ENCODE results near the gene PAPOLA.
A peak's percentile ranks its signal among the peaks of the same experiment; 100 is the strongest.

The PAPOLA gene

GRCh38 chr14:96511146-96511545, 9.0 kb downstream of the PAPOLA start:
- Mint-ChIP-seq H3K9me3 (no peaks in the 10 kb centered on the region), H3K4me3 (peak overlapping the region in 1 of 2 donors; percentile 55), H3K4me1 (ENCODE audit: low read depth in 2 of 2) (peaks cover 46 to 79% of the 10 kb centered on the region in 2 donors), H3K27me3 (no peaks in the 10 kb centered on the region), H3K36me3 (ENCODE audit: insufficient read depth) (peaks cover 8% of the 10 kb centered on the region), H3K27ac (peak overlapping the region in 1 of 2 donors; percentile 77)
- DNase-seq (no peak), ATAC-seq (replicated peaks) (no peak)

- no peak for DNase-seq
- Mint-ChIP-seq H3K9me3 (no peaks in the 10 kb centered on the region), H3K27ac (no peak overlapping the region), H3K27me3 (no peaks in the 10 kb centered on the region), H3K4me1 (ENCODE audit: low read depth in 2 of 2) (peaks cover 43 to 81% of the 10 kb centered on the region in 2 donors), H3K36me3 (ENCODE audit: insufficient read depth) (peaks cover 8% of the 10 kb centered on the region), H3K4me3 (peak overlapping the region in 1 of 2 donors; percentile 55)
- no peak for ATAC-seq (replicated peaks)
Observed at GRCh38 chr14:96511667-96512066, 9.5 kb downstream of the PAPOLA start.

DNA sequence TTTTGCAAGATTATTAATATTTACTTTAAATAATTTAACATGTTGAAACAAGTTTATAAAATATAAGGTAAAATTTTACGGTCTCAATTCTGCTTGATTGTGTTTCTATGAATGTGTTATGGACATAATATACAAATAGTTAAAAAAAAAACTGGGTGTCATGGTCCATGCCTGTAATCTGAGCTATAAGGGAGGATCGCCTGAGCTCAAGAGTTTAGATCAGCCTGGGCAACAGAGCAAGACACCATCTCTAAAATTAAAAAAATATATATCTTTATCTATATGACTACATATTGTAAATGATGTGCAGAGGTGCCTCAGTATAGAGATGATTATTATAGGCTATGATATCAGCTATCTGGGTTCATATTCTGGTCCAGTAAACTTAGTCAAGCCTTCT, 9.9 kb downstream of the PAPOLA start:
- no peak overlapping the region for H3K4me3 Mint-ChIP-seq
- no peaks in the 10 kb centered on the region for H3K27me3 Mint-ChIP-seq
- H3K4me1 Mint-ChIP-seq (ENCODE audit: low read depth in 2 of 2): peaks cover 43 to 85% of the 10 kb centered on the region in 2 donors
- no peak overlapping the region for H3K27ac Mint-ChIP-seq
- no peaks in the 10 kb centered on the region for H3K9me3 Mint-ChIP-seq
- DNase-seq (no peak), ATAC-seq (replicated peaks) (no peak)
- peaks cover 10% of the 10 kb centered on the region for H3K36me3 Mint-ChIP-seq (ENCODE audit: insufficient read depth)

GRCh38 chr14:96512602-96513397, 10.6 kb downstream of the PAPOLA start:
- H3K27me3 Mint-ChIP-seq: no peaks in the 10 kb centered on the region
- DNase-seq: no peak
- ATAC-seq (replicated peaks): no peak
- H3K4me3 Mint-ChIP-seq: peak overlapping the region in 1 of 2 donors; percentile 52
- H3K4me1 Mint-ChIP-seq (ENCODE audit: low read depth in 2 of 2): peaks cover 44 to 86% of the 10 kb centered on the region in 2 donors
- peaks cover 6% of the 10 kb centered on the region for H3K36me3 Mint-ChIP-seq (ENCODE audit: insufficient read depth)
- H3K9me3 Mint-ChIP-seq: no peaks in the 10 kb centered on the region
- no peak overlapping the region for H3K27ac Mint-ChIP-seq

- Mint-ChIP-seq H3K4me1 (ENCODE audit: low read depth in 2 of 2) (peaks cover 33 to 71% of the 10 kb centered on the region in 2 donors), H3K36me3 (ENCODE audit: insufficient read depth) (peaks cover 10% of the 10 kb centered on the region), H3K27ac (peak overlapping the region in 1 of 2 donors; percentile 32), H3K9me3 (no peaks in the 10 kb centered on the region), H3K4me3 (peak overlapping the region in 1 of 2 donors; percentile 3), H3K27me3 (no peaks in the 10 kb centered on the region)
- ATAC-seq (replicated peaks) (no peak), DNase-seq (no peak)
Observed at GRCh38 chr14:96514694-96515093, 12.5 kb downstream of the PAPOLA start.

GRCh38 chr14:96515731-96516130, 13.5 kb downstream of the PAPOLA start:
- Mint-ChIP-seq H3K4me3 (no peak overlapping the region), H3K4me1 (ENCODE audit: low read depth in 2 of 2) (peaks cover 29 to 67% of the 10 kb centered on the region in 2 donors), H3K9me3 (no peaks in the 10 kb centered on the region), H3K27me3 (no peaks in the 10 kb centered on the region), H3K36me3 (ENCODE audit: insufficient read depth) (peaks cover 18% of the 10 kb centered on the region), H3K27ac (peak overlapping the region in 1 of 2 donors; percentile 7)
- DNase-seq (no peak), ATAC-seq (replicated peaks) (no peak)

DNA sequence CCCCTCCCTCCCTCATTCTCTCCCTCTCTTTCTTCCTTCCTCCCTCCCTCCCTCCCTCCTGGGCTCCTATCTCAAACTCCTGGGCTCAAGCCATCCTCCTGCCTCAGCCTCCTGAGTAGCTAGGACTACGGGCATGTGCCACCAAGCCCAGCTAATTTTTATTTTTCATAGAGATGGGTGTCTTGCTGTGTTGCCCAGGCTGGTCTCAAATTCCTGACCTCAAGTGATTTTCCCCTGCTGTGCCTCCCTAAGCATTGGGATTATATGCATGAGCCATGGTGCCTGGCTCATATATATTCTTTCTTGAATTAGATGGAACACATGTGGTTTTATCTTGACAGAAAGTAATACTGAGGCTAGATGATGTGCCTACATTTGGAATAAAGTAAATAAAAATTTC, 14.2 kb downstream of the PAPOLA start:
- H3K36me3 Mint-ChIP-seq (ENCODE audit: insufficient read depth): peaks cover 22% of the 10 kb centered on the region
- H3K9me3 Mint-ChIP-seq: no peaks in the 10 kb centered on the region
- ATAC-seq (replicated peaks) (no peak), DNase-seq (no peak)
- no peaks in the 10 kb centered on the region for H3K27me3 Mint-ChIP-seq
- peak overlapping the region in 1 of 2 donors; percentile 47 for H3K4me3 Mint-ChIP-seq
- H3K27ac Mint-ChIP-seq: no peak overlapping the region
- peaks cover 29 to 62% of the 10 kb centered on the region in 2 donors for H3K4me1 Mint-ChIP-seq (ENCODE audit: low read depth in 2 of 2)

DNA sequence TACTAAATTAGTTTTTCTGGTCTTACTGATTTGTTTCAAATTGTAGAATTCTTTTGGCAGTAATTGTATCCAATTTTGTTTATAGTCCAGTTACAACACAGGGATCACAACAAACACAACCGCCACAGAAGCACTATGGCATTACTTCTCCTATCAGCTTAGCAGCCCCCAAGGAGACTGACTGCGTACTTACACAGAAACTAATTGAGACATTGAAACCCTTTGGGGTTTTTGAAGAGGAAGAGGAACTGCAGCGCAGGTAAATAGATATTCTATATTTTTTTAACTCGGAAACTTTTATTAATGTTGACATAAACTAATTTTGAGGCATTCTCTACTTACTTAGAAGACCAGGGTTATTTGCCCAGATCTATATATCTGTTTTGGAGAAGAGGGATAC, 17.8 kb downstream of the PAPOLA start:
- no peak for DNase-seq
- no peak for ATAC-seq (replicated peaks)
- Mint-ChIP-seq H3K36me3 (ENCODE audit: insufficient read depth) (peaks cover 48% of the 10 kb centered on the region), H3K4me1 (ENCODE audit: low read depth in 2 of 2) (peaks cover 11 to 32% of the 10 kb centered on the region in 2 donors), H3K27ac (peak overlapping the region in 1 of 2 donors; percentile 15), H3K4me3 (no peak overlapping the region), H3K27me3 (no peaks in the 10 kb centered on the region), H3K9me3 (no peaks in the 10 kb centered on the region)

GRCh38 chr14:96525452-96525851, 23.3 kb downstream of the PAPOLA start:
- Mint-ChIP-seq H3K27me3 (no peaks in the 10 kb centered on the region), H3K36me3 (ENCODE audit: insufficient read depth) (peaks cover 82% of the 10 kb centered on the region), H3K27ac (no peak overlapping the region), H3K4me3 (no peak overlapping the region), H3K4me1 (ENCODE audit: low read depth in 2 of 2) (peaks cover 1 to 13% of the 10 kb centered on the region in 2 donors), H3K9me3 (no peaks in the 10 kb centered on the region)
- DNase-seq: no peak
- ATAC-seq (replicated peaks): no peak

GRCh38 chr14:96532632-96533031, 30.4 kb downstream of the PAPOLA start:
- peaks cover 0 to under 1% of the 10 kb centered on the region in 2 donors for H3K4me1 Mint-ChIP-seq (ENCODE audit: low read depth in 2 of 2)
- H3K27me3 Mint-ChIP-seq: no peaks in the 10 kb centered on the region
- ATAC-seq (replicated peaks) (no peak), DNase-seq (no peak)
- H3K36me3 Mint-ChIP-seq (ENCODE audit: insufficient read depth): peaks cover 65% of the 10 kb centered on the region
- no peak overlapping the region for H3K27ac Mint-ChIP-seq
- no peaks in the 10 kb centered on the region for H3K9me3 Mint-ChIP-seq
- H3K4me3 Mint-ChIP-seq: no peak overlapping the region

GRCh38 chr14:96536807-96537206, 34.6 kb downstream of the PAPOLA start:
- Mint-ChIP-seq H3K27me3 (no peaks in the 10 kb centered on the region), H3K36me3 (ENCODE audit: insufficient read depth) (peaks cover 40% of the 10 kb centered on the region), H3K4me1 (ENCODE audit: low read depth in 2 of 2) (peaks cover 0 to 9% of the 10 kb centered on the region in 2 donors), H3K9me3 (no peaks in the 10 kb centered on the region), H3K27ac (no peak overlapping the region), H3K4me3 (no peak overlapping the region)
- ATAC-seq (replicated peaks) (no peak), DNase-seq (no peak)

DNA sequence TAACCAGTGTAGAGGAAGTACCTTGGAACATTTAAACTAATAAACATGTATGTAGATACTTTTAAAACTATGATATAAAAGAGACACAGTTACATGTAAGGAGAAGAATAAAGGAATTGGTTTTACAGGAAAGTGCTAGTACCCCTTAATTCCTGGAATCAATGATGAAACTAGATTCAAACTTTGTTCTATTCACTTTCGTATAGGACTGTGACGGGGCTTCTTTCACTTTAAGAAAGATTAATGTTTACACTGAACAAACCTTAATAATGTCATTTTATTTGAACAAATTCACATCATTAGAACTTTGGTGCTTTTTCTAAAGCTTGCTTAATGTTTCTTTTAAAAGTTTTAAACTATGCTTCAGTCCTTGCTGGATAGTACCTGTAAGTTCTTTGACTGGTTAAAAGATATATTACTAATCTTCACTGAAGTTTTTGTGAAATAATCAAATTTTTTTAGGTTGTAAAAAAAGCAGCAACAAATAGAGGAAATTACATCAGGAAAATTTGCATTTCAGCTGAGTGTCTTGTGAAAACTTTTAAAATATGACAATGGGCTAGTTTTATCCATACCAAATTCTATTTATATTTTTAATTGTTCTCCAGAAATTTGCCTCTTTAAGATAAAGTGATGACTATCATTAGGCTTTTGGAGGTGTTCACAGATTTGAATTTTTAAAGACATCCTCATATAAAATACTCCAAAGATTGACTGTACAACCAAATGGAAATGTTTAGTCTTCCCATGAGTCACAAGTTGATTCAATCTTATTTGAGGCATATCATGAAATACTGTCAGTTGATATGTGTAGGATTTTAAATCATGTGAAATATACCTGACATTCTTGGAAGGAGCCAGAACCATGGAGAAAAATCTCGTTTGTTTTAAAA, 36.2 kb downstream of the PAPOLA start:
- no peak for DNase-seq
- ATAC-seq (replicated peaks): no peak
- Mint-ChIP-seq H3K9me3 (no peaks in the 10 kb centered on the region), H3K36me3 (ENCODE audit: insufficient read depth) (peaks cover 30% of the 10 kb centered on the region), H3K4me3 (no peak overlapping the region), H3K4me1 (ENCODE audit: low read depth in 2 of 2) (peaks cover 0 to 9% of the 10 kb centered on the region in 2 donors), H3K27me3 (no peaks in the 10 kb centered on the region), H3K27ac (no peak overlapping the region)

DNA sequence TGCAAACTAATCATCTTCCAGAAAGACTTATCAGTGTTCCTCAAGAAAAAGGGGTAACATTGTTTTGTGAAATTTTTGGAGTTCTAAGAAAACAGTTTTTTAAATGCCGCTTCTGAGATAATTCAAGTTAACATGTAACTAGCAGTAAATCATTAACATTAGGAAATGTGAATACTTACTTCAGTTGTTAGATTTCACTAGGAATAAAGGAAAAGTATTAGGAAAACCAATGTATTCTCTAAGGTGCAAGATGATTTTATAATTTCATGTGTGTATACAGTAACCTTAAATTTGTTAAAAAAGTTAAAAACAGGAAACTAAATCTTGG, 36.8 kb downstream of the PAPOLA start:
- Mint-ChIP-seq H3K36me3 (ENCODE audit: insufficient read depth) (peaks cover 26% of the 10 kb centered on the region), H3K27me3 (no peaks in the 10 kb centered on the region), H3K4me3 (no peak overlapping the region), H3K9me3 (no peaks in the 10 kb centered on the region), H3K27ac (no peak overlapping the region), H3K4me1 (ENCODE audit: low read depth in 2 of 2) (peaks cover 0 to 9% of the 10 kb centered on the region in 2 donors)
- ATAC-seq (replicated peaks) (no peak), DNase-seq (no peak)

Data from effector memory CD8-positive, alpha-beta T cell (primary cell).